GM12878 (cell line): Measurements from ENCODE around the gene KHK. TPM values are rescaled to one million over a fixed set of nuclear protein-coding genes. Genes with fewer than 3 reads are reported as not detected.

ENCODE experiments used
- ATAC-seq: fragments of 200-7000 bp; cut with Tn5 transposase; 3 replicates; pipeline ENCODE4 v1.9.1; 2020; ENCODE audit warnings: mild to moderate bottlenecking, moderate library complexity
- BruUV-seq: library from RNA; stranded (reverse); fragments of 400-500 nt; replicated peaks from 2 replicates; lab custom pipeline; 2021; lab: Mats Ljungman, UMichigan
- CTCF ChIA-PET: fragments of 300-600 bp; sonication (Branson Sonifier 250); formaldehyde crosslinking; extraction: SDS; loops from one replicate; lab custom pipeline; 2021; ENCODE audit warnings: inconsistent platforms; lab: Yijun Ruan, JAX
- POLR2A ChIA-PET: fragments of 350-600 bp; formaldehyde crosslinking; extraction: SDS; loops from one replicate; lab custom pipeline; 2021; ENCODE audit warnings: inconsistent platforms; lab: Charles Lee
- RAD21 ChIA-PET: fragments of 300-600 bp; sonication (Branson Sonifier 250); formaldehyde crosslinking; loops from one replicate; lab custom pipeline; 2023; ENCODE audit warnings: antibody characterized with exemption; ENCODE audit not compliant: unreplicated experiment; lab: Charles Lee
- SMC1A ChIA-PET: fragments of 300-600 bp; sonication (Branson Sonifier 250); formaldehyde crosslinking; loops from one replicate; lab custom pipeline; 2023; ENCODE audit not compliant: unreplicated experiment, uncharacterized antibody; lab: Charles Lee
- DNase-seq: peaks from one replicate; pipeline ENCODE4 v3.0.0-alpha.2; 2011; ENCODE audit warnings: low read depth, low spot score
- FAIRE-seq: peaks from 3 replicates; lab custom pipeline; 2011; peaks lifted over from hg19 to GRCh38; lab: Jason Lieb, UNC
- H2AFZ ChIP-seq: 2 replicates; pipeline ENCODE4 v1.6.0; 2011; ENCODE audit warnings: low read depth, low read length, control low read depth; ENCODE audit not compliant: control insufficient read depth
- H3K27ac ChIP-seq: 2 replicates; pipeline ENCODE4 v1.5.1; 2011; ENCODE audit warnings: control low read depth; ENCODE audit not compliant: control insufficient read depth, insufficient read depth
- H3K27me3 ChIP-seq, 2 experiments: replicated peaks in 1 of 2; 2 replicates each; pipeline versions ENCODE4 v1.6.0 to v1.6.1; 2011; ENCODE audit warnings: low read length in 1 of 2; ENCODE audit not compliant: control insufficient read depth in 2 of 2, insufficient read depth in 2 of 2
- H3K36me3 ChIP-seq, 2 experiments: 2 replicates each; pipeline ENCODE4 v1.5.1; 2011; ENCODE audit warnings: low read length in 1 of 2; ENCODE audit not compliant: control insufficient read depth in 2 of 2, insufficient read depth in 2 of 2
- H3K4me1 ChIP-seq: 2 replicates; pipeline ENCODE4 v1.6.1; 2011; ENCODE audit warnings: mild to moderate bottlenecking, low read length, moderate library complexity, mixed read lengths; ENCODE audit not compliant: control insufficient read depth, insufficient read depth
- H3K4me2 ChIP-seq: 2 replicates; pipeline ENCODE4 v1.6.0; 2011; ENCODE audit warnings: control low read depth; ENCODE audit not compliant: control insufficient read depth, insufficient read depth
- H3K4me3 ChIP-seq: fragments of 200-600 bp; sonication (generic); 2 replicates; pipeline ENCODE4 v1.5.1; 2016
- H3K79me2 ChIP-seq: 2 replicates; pipeline ENCODE4 v1.6.0; 2011; ENCODE audit warnings: low read length; ENCODE audit not compliant: control insufficient read depth, insufficient read depth
- H3K9ac ChIP-seq: 2 replicates; pipeline ENCODE4 v1.8.0; 2011; ENCODE audit warnings: low read length, control low read depth, mixed read lengths; ENCODE audit not compliant: control insufficient read depth, insufficient read depth
- H3K9me3 ChIP-seq: replicated peaks from 3 replicates; pipeline ENCODE4 v1.5.1; 2011; ENCODE audit warnings: mild to moderate bottlenecking, low read length; ENCODE audit not compliant: control insufficient read depth, insufficient read depth
- H4K20me1 ChIP-seq: 2 replicates; pipeline ENCODE4 v1.6.0; 2011; ENCODE audit not compliant: control insufficient read depth, insufficient read depth
- ATF7 ChIP-seq: fragments of 450-650 bp; IDR thresholded peaks from 2 replicates; pipeline ENCODE4 v1.6.1; 2016; ENCODE audit warnings: low read depth, mild to moderate bottlenecking
- E2F8 ChIP-seq: fragments of 450-650 bp; IDR thresholded peaks from 2 replicates; pipeline ENCODE4 v1.6.1; 2018; ENCODE audit warnings: mild to moderate bottlenecking, low read depth, moderate library complexity; ENCODE audit not compliant: partially characterized antibody
- GABPA ChIP-seq: IDR thresholded peaks from 2 replicates; pipeline ENCODE4 v1.6.1; 2014; ENCODE audit warnings: antibody characterized with exemption, low read depth, mild to moderate bottlenecking, inconsistent platforms
- ZBED1 ChIP-seq: IDR thresholded peaks from 2 replicates; pipeline ENCODE4 v1.6.1; 2016; ENCODE audit warnings: borderline replicate concordance
- ZBTB4 ChIP-seq: fragments of 450-650 bp; formaldehyde crosslinking; IDR thresholded peaks from 2 replicates; pipeline ENCODE4 v1.4.0; 2022; ENCODE audit warnings: mild to moderate bottlenecking, moderate library complexity
- WGBS: methylation state at CpG from one replicate; pipeline ENCODE4 v1.1.6; 2016; ENCODE audit warnings: low lambda C conversion rate; ENCODE audit not compliant: insufficient replicate concordance, insufficient coverage; ENCODE audit errors: missing lambda C conversion rate; 5-methylcytosine and 5-hydroxymethylcytosine counted together
- in situ Hi-C: fragments of 300-500 bp; cut with MboI; formaldehyde crosslinking; loops from 9 replicates; pipeline ENCODE4 v1.14.3; 2018; ENCODE audit warnings: mixed read lengths
- intact Hi-C: fragments of 100-400 bp; cut with micrococcal nuclease; formaldehyde crosslinking; loops from one replicate; pipeline ENCODE4 v1.14.2; 2022; ENCODE audit not compliant: unreplicated experiment
- polyA plus RNA-seq, 11 experiments: library from polyadenylated mRNA; depleted of rRNA in 4 of 11; unstranded in 6 of 11; stranded (reverse) in 5 of 11; fragments of >200 nt; fragmentation: Nextera tagmentation in 4 of 11; fragmentation: Illumina TruSeq in 1 of 11; extraction: Ambion mirVana in 4 of 11; extraction: Trizol in 1 of 11; gene quantifications; 1 replicate in 1 of 11; 2 replicates in 10 of 11; pipeline versions ENCODE4 v1.2.1 to v1.2.3, GENCODE V29; 2011 to 2016; ENCODE audit warnings: inconsistent platforms in 2 of 11, missing spikeins in 2 of 11, low read depth in 1 of 11
- total RNA-seq, 4 experiments: library from RNA; depleted of rRNA in 3 of 4; stranded (reverse); fragments of >200 nt in 3 of 4; fragmentation: Illumina TruSeq in 1 of 4; extraction: Trizol in 1 of 4; gene quantifications; 2 replicates each; pipeline versions ENCODE4 v1.2.1 to v1.2.3, GENCODE V29; 2013 to 2021

KHK gene
- total and polyA plus RNA-seq, 10 of the 15 experiments (the other 5 are each of a cell fraction or from before 2014, with no cell fraction given) = 0.31 to 11.8 (median 3.9) TPM

GRCh38 chr2:27149570-27150405 is 63.2 kb downstream of the KHK start:
- CTCF ChIA-PET = interaction anchor here (1.5 kb wide), 1 partner anchor 18 kb away, joined by 4 read pairs; no protein-coding TSS in a partner anchor
- DNase-seq (no peak), ATAC-seq (no peak), FAIRE-seq (no peak)
- RAD21 ChIA-PET = interaction anchor here (0.8 kb wide), 1 partner anchor 130 kb away, joined by 3 read pairs; no protein-coding TSS in a partner anchor
- H3K4me3 ChIP-seq = no peak overlapping the region
- no peak overlapping the region for H2AFZ ChIP-seq
- SMC1A ChIA-PET = no interaction called here
- H3K4me1 ChIP-seq = no peaks in the 10 kb centered on the region
- 47% methylated on average over 27 of the region's 29 CpGs for WGBS
- H4K20me1 ChIP-seq = no peaks in the 10 kb centered on the region
- no TSS peak for BruUV-seq
- intact Hi-C loops (no loop called here), in situ Hi-C loops (no loop called here)
- H3K4me2 ChIP-seq = no peak overlapping the region
- POLR2A ChIA-PET = interaction anchor here (0.6 kb wide), 1 partner anchor 34 kb away, joined by 3 read pairs; no protein-coding TSS in a partner anchor
- TF ChIP-seq GABPA = no peak
- TF ChIP-seq ATF7 = no peak
- TF ChIP-seq ZBED1 = no peak
- TF ChIP-seq ZBTB4 (CRISPR knock-in tag) = no peak
- no peak for TF ChIP-seq E2F8
- no peaks in the 10 kb centered on the region for H3K9me3 ChIP-seq
- H3K27ac ChIP-seq = no peak overlapping the region
- no peaks in the 10 kb centered on the region; a peak in 1 of 4 replicates for H3K27me3 ChIP-seq
- no peak overlapping the region for H3K9ac ChIP-seq
- no peaks in the 10 kb centered on the region for H3K79me2 ChIP-seq
- no peaks in the 10 kb centered on the region for H3K36me3 ChIP-seq

Other genes with a start within 250 kb of the KHK start
Only the 7 nearest of the 19 such genes appear.
- gene AGBL5, start 35.1 kb upstream of the KHK start, total RNA-seq (2014; rRNA removed) = 15.2 and 15.4 TPM in 2 replicates
- 14.0 and 14.1 TPM in 2 replicates for gene AGBL5, start 35.1 kb upstream of the KHK start, total RNA-seq (2014; rRNA removed; fragmentation: Illumina TruSeq; extraction: Trizol)
- gene AGBL5, start 35.1 kb upstream of the KHK start, total RNA-seq (2021) = 19.5 and 23.7 TPM in 2 replicates
- gene AGBL5, start 35.1 kb upstream of the KHK start, polyA plus RNA-seq (2011; rRNA removed) = 24.9 and 28.5 TPM in 2 replicates
- 20.7 and 23.9 TPM in 2 replicates for gene AGBL5, start 35.1 kb upstream of the KHK start, polyA plus RNA-seq (2014; fragmentation: Illumina TruSeq; extraction: Trizol)
- 1 to 10 TPM; 1.9 to 3.2 TPM for gene AGBL5, start 35.1 kb upstream of the KHK start, polyA plus RNA-seq (2014; fragmentation: Nextera tagmentation; extraction: Ambion mirVana)
- gene AGBL5, start 35.1 kb upstream of the KHK start, polyA plus RNA-seq (2014; rRNA removed) = 13.9 and 18.5 TPM in 2 replicates
- gene AGBL5, start 35.1 kb upstream of the KHK start, polyA plus RNA-seq (2016; fragmentation: Nextera tagmentation; extraction: Ambion mirVana) = 10 to 100 TPM; 26.0 TPM
- 340 and 392 TPM in 2 replicates for gene OST4, start 15.1 kb upstream of the KHK start, total RNA-seq (2014; rRNA removed)
- 403 TPM in 2 replicates for gene OST4, start 15.1 kb upstream of the KHK start, total RNA-seq (2014; rRNA removed; fragmentation: Illumina TruSeq; extraction: Trizol)
- 270 and 278 TPM in 2 replicates for gene OST4, start 15.1 kb upstream of the KHK start, total RNA-seq (2021)
- gene OST4, start 15.1 kb upstream of the KHK start, polyA plus RNA-seq (2011; rRNA removed) = 316 and 381 TPM in 2 replicates
- gene OST4, start 15.1 kb upstream of the KHK start, polyA plus RNA-seq (2014; fragmentation: Illumina TruSeq; extraction: Trizol) = 406 and 566 TPM in 2 replicates
- 1,000 to 10,000 TPM; 1,505 to 1,543 TPM for gene OST4, start 15.1 kb upstream of the KHK start, polyA plus RNA-seq (2014; fragmentation: Nextera tagmentation; extraction: Ambion mirVana)
- 418 and 479 TPM in 2 replicates for gene OST4, start 15.1 kb upstream of the KHK start, polyA plus RNA-seq (2014; rRNA removed)
- 100 to 1,000 TPM; 786 to 858 TPM for gene OST4, start 15.1 kb upstream of the KHK start, polyA plus RNA-seq (2016; fragmentation: Nextera tagmentation; extraction: Ambion mirVana)
- 1.7 and 2.3 TPM in 2 replicates for gene EMILIN1, start 8.2 kb upstream of the KHK start, total RNA-seq (2014; rRNA removed)
- 0.18 TPM in 2 replicates for gene EMILIN1, start 8.2 kb upstream of the KHK start, total RNA-seq (2014; rRNA removed; fragmentation: Illumina TruSeq; extraction: Trizol)
- 1.6 and 1.7 TPM in 2 replicates for gene EMILIN1, start 8.2 kb upstream of the KHK start, total RNA-seq (2021)
- 0.26 and 0.38 TPM in 2 replicates for gene EMILIN1, start 8.2 kb upstream of the KHK start, polyA plus RNA-seq (2011; rRNA removed)
- gene EMILIN1, start 8.2 kb upstream of the KHK start, polyA plus RNA-seq (2014; fragmentation: Illumina TruSeq; extraction: Trizol) = 0.01 TPM in 1 of 2 replicates, not detected in the other
- gene EMILIN1, start 8.2 kb upstream of the KHK start, polyA plus RNA-seq (2014; fragmentation: Nextera tagmentation; extraction: Ambion mirVana) = not detected
- gene EMILIN1, start 8.2 kb upstream of the KHK start, polyA plus RNA-seq (2014; rRNA removed) = 1.2 TPM in 2 replicates
- gene EMILIN1, start 8.2 kb upstream of the KHK start, polyA plus RNA-seq (2016; fragmentation: Nextera tagmentation; extraction: Ambion mirVana) = 1 to 10 TPM; 1.1 to 1.8 TPM
- not detected in 2 replicates for gene CGREF1, start 32.4 kb downstream of the KHK start, total RNA-seq (2014; rRNA removed)
- not detected in 2 replicates for gene CGREF1, start 32.4 kb downstream of the KHK start, total RNA-seq (2014; rRNA removed; fragmentation: Illumina TruSeq; extraction: Trizol)
- 0.11 TPM in 1 of 2 replicates, not detected in the other for gene CGREF1, start 32.4 kb downstream of the KHK start, total RNA-seq (2021)
- 0.04 TPM in 1 of 2 replicates, not detected in the other for gene CGREF1, start 32.4 kb downstream of the KHK start, polyA plus RNA-seq (2011; rRNA removed)
- 0.06 TPM in 1 of 2 replicates, not detected in the other for gene CGREF1, start 32.4 kb downstream of the KHK start, polyA plus RNA-seq (2014; fragmentation: Illumina TruSeq; extraction: Trizol)
- not detected for gene CGREF1, start 32.4 kb downstream of the KHK start, polyA plus RNA-seq (2014; fragmentation: Nextera tagmentation; extraction: Ambion mirVana)
- gene CGREF1, start 32.4 kb downstream of the KHK start, polyA plus RNA-seq (2014; rRNA removed) = not detected in 2 replicates
- under 1 TPM in 1 of 2 experiments, not detected in 1; 0.21 TPM for gene CGREF1, start 32.4 kb downstream of the KHK start, polyA plus RNA-seq (2016; fragmentation: Nextera tagmentation; extraction: Ambion mirVana)
- gene ABHD1, start 37.0 kb downstream of the KHK start, total RNA-seq (2014; rRNA removed) = not detected in 2 replicates
- 0.14 and 0.18 TPM in 2 replicates for gene ABHD1, start 37.0 kb downstream of the KHK start, total RNA-seq (2014; rRNA removed; fragmentation: Illumina TruSeq; extraction: Trizol)
- gene ABHD1, start 37.0 kb downstream of the KHK start, total RNA-seq (2021) = 0.29 TPM in 1 of 2 replicates, not detected in the other
- gene ABHD1, start 37.0 kb downstream of the KHK start, polyA plus RNA-seq (2011; rRNA removed) = 0.14 TPM in 1 of 2 replicates, not detected in the other
- 0.04 TPM in 1 of 2 replicates, not detected in the other for gene ABHD1, start 37.0 kb downstream of the KHK start, polyA plus RNA-seq (2014; fragmentation: Illumina TruSeq; extraction: Trizol)
- gene ABHD1, start 37.0 kb downstream of the KHK start, polyA plus RNA-seq (2014; fragmentation: Nextera tagmentation; extraction: Ambion mirVana) = under 1 TPM; 0.16 to 0.35 TPM
- 0.09 and 0.32 TPM in 2 replicates for gene ABHD1, start 37.0 kb downstream of the KHK start, polyA plus RNA-seq (2014; rRNA removed)
- under 1 TPM; 0.19 to 0.21 TPM for gene ABHD1, start 37.0 kb downstream of the KHK start, polyA plus RNA-seq (2016; fragmentation: Nextera tagmentation; extraction: Ambion mirVana)
- 59.9 and 78.0 TPM in 2 replicates for gene PREB, start 47.9 kb downstream of the KHK start, total RNA-seq (2014; rRNA removed)
- gene PREB, start 47.9 kb downstream of the KHK start, total RNA-seq (2014; rRNA removed; fragmentation: Illumina TruSeq; extraction: Trizol) = 32.6 and 34.7 TPM in 2 replicates
- 50.6 and 51.3 TPM in 2 replicates for gene PREB, start 47.9 kb downstream of the KHK start, total RNA-seq (2021)
- gene PREB, start 47.9 kb downstream of the KHK start, polyA plus RNA-seq (2011; rRNA removed) = 22.6 and 38.7 TPM in 2 replicates
- gene PREB, start 47.9 kb downstream of the KHK start, polyA plus RNA-seq (2014; fragmentation: Illumina TruSeq; extraction: Trizol) = 44.9 and 54.2 TPM in 2 replicates
- 10 to 100 TPM; 26.3 to 45.7 TPM for gene PREB, start 47.9 kb downstream of the KHK start, polyA plus RNA-seq (2014; fragmentation: Nextera tagmentation; extraction: Ambion mirVana)
- 59.7 and 69.1 TPM in 2 replicates for gene PREB, start 47.9 kb downstream of the KHK start, polyA plus RNA-seq (2014; rRNA removed)
- 100 to 1,000 TPM in 1 of 2 experiments, 10 to 100 TPM in 1; 87.2 to 101 TPM for gene PREB, start 47.9 kb downstream of the KHK start, polyA plus RNA-seq (2016; fragmentation: Nextera tagmentation; extraction: Ambion mirVana)
- not detected in 2 replicates for gene PRR30, start 52.6 kb downstream of the KHK start, total RNA-seq (2014; rRNA removed)
- gene PRR30, start 52.6 kb downstream of the KHK start, total RNA-seq (2014; rRNA removed; fragmentation: Illumina TruSeq; extraction: Trizol) = not detected in 2 replicates
- gene PRR30, start 52.6 kb downstream of the KHK start, total RNA-seq (2021) = not detected in 2 replicates
- not detected in 2 replicates for gene PRR30, start 52.6 kb downstream of the KHK start, polyA plus RNA-seq (2011; rRNA removed)
- gene PRR30, start 52.6 kb downstream of the KHK start, polyA plus RNA-seq (2014; fragmentation: Illumina TruSeq; extraction: Trizol) = not detected in 2 replicates
- gene PRR30, start 52.6 kb downstream of the KHK start, polyA plus RNA-seq (2014; fragmentation: Nextera tagmentation; extraction: Ambion mirVana) = not detected
- not detected in 2 replicates for gene PRR30, start 52.6 kb downstream of the KHK start, polyA plus RNA-seq (2014; rRNA removed)
- not detected for gene PRR30, start 52.6 kb downstream of the KHK start, polyA plus RNA-seq (2016; fragmentation: Nextera tagmentation; extraction: Ambion mirVana)